OCI-LY1 (cell line): ENCODE measurements around the gene EPN3.

Experiments
- EZH2 ChIP-seq: fragments of 200-600 bp; sonication (generic), shearing (Covaris generic); IDR thresholded peaks from 2 replicates; pipeline ENCODE4 v1.8.0; 2017; ENCODE audit warnings: borderline replicate concordance, mixed run types, mild to moderate bottlenecking, antibody characterized with exemption, low read length, moderate library complexity, mixed read lengths
- TF ChIP-seq, protein P1 (sequence below): fragments of 200-600 bp; sonication (generic), shearing (Covaris generic); IDR thresholded peaks from 2 replicates; pipeline ENCODE4 v1.5.1; 2017; ENCODE audit warnings: mild to moderate bottlenecking, antibody characterized with exemption, low read length, moderate library complexity, mixed read lengths

DNA sequence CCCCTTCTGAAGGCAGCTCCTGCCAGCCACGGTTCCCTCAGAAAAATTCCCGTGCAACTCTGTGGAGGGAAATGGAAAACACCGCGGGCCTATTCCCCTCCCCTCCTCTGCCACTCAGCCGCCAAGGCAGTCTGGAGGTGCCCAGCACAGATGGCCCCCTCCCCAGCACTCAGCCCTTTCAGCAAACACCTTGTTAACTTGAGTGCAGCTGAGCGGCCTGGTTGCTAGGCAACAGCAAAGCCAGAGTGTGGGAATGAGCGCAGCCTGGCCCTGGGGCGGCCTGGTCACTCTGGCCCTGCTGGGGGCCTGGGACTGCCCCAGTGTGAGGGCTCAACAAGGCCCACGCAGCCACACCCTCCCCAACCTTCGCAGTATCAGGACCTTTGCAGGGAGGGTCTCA lies 60.8 kb downstream of the EPN3 start:
- TF ChIP-seq, protein P1, sequence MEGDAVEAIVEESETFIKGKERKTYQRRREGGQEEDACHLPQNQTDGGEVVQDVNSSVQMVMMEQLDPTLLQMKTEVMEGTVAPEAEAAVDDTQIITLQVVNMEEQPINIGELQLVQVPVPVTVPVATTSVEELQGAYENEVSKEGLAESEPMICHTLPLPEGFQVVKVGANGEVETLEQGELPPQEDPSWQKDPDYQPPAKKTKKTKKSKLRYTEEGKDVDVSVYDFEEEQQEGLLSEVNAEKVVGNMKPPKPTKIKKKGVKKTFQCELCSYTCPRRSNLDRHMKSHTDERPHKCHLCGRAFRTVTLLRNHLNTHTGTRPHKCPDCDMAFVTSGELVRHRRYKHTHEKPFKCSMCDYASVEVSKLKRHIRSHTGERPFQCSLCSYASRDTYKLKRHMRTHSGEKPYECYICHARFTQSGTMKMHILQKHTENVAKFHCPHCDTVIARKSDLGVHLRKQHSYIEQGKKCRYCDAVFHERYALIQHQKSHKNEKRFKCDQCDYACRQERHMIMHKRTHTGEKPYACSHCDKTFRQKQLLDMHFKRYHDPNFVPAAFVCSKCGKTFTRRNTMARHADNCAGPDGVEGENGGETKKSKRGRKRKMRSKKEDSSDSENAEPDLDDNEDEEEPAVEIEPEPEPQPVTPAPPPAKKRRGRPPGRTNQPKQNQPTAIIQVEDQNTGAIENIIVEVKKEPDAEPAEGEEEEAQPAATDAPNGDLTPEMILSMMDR, result no peak
- TF ChIP-seq EZH2, result no peak
